ENCODE results near the gene RERE.
A peak's percentile ranks its signal among the peaks of the same experiment; 100 is the strongest.

RERE gene

GRCh38 chr1:8780405-8780804 lies 37.0 kb downstream of the RERE start:
- H3K4me3 ChIP-seq (ENCODE audit: low read length in 2 of 2), result no peak overlapping the region
- no peaks in the 10 kb centered on the region for H3K36me3 ChIP-seq (ENCODE audit: control insufficient read depth in 2 of 2, insufficient read depth in 2 of 2, low read length in 2 of 2)
- H3K4me1 ChIP-seq (ENCODE audit: control insufficient read depth, insufficient read depth, low read length), result no peaks in the 10 kb centered on the region
- H3K27me3 ChIP-seq (ENCODE audit: control insufficient read depth in 1 of 2, insufficient read depth in 2 of 2, low read length in 2 of 2), result no peaks in the 10 kb centered on the region
- no peak overlapping the region for H3K27ac ChIP-seq (ENCODE audit: low read length)
- H3K9ac ChIP-seq (ENCODE audit: low read length in 2 of 2), result no peak overlapping the region
- no peaks in the 10 kb centered on the region for H3K9me3 ChIP-seq (ENCODE audit: control insufficient read depth in 2 of 2, low read length in 2 of 2)

- H3K9ac ChIP-seq (ENCODE audit: low read length in 2 of 2), result no peak overlapping the region
- H3K4me1 ChIP-seq (ENCODE audit: control insufficient read depth, insufficient read depth, low read length), result no peaks in the 10 kb centered on the region
- no peaks in the 10 kb centered on the region for H3K27me3 ChIP-seq (ENCODE audit: control insufficient read depth in 1 of 2, insufficient read depth in 2 of 2, low read length in 2 of 2)
- no peak overlapping the region for H3K27ac ChIP-seq (ENCODE audit: low read length)
- H3K9me3 ChIP-seq (ENCODE audit: control insufficient read depth in 2 of 2, low read length in 2 of 2), result no peaks in the 10 kb centered on the region
- H3K36me3 ChIP-seq (ENCODE audit: control insufficient read depth in 2 of 2, insufficient read depth in 2 of 2, low read length in 2 of 2), result no peaks in the 10 kb centered on the region
- no peak overlapping the region for H3K4me3 ChIP-seq (ENCODE audit: low read length in 2 of 2)
Observed at GRCh38 chr1:8777867-8778266, 39.6 kb downstream of the RERE start.

- Histone ChIP-seq H3K9ac (ENCODE audit: low read length in 2 of 2) (no peak overlapping the region), H3K27ac (ENCODE audit: low read length) (no peak overlapping the region), H3K9me3 (ENCODE audit: control insufficient read depth in 2 of 2, low read length in 2 of 2) (no peaks in the 10 kb centered on the region), H3K36me3 (ENCODE audit: control insufficient read depth in 2 of 2, insufficient read depth in 2 of 2, low read length in 2 of 2) (no peaks in the 10 kb centered on the region), H3K4me1 (ENCODE audit: control insufficient read depth, insufficient read depth, low read length) (no peaks in the 10 kb centered on the region), H3K4me3 (ENCODE audit: low read length in 2 of 2) (no peak overlapping the region), H3K27me3 (ENCODE audit: control insufficient read depth in 1 of 2, insufficient read depth in 2 of 2, low read length in 2 of 2) (no peaks in the 10 kb centered on the region)
Observed at GRCh38 chr1:8776104-8776503, 41.3 kb downstream of the RERE start.

- Histone ChIP-seq H3K9ac (ENCODE audit: low read length in 2 of 2) (no peak overlapping the region), H3K4me1 (ENCODE audit: control insufficient read depth, insufficient read depth, low read length) (peaks cover 7% of the 10 kb centered on the region), H3K4me3 (ENCODE audit: low read length in 2 of 2) (no peak overlapping the region), H3K9me3 (ENCODE audit: control insufficient read depth in 2 of 2, low read length in 2 of 2) (no peaks in the 10 kb centered on the region), H3K36me3 (ENCODE audit: control insufficient read depth in 2 of 2, insufficient read depth in 2 of 2, low read length in 2 of 2) (no peaks in the 10 kb centered on the region), H3K27me3 (ENCODE audit: control insufficient read depth in 1 of 2, insufficient read depth in 2 of 2, low read length in 2 of 2) (no peaks in the 10 kb centered on the region), H3K27ac (ENCODE audit: low read length) (no peak overlapping the region)
Observed at GRCh38 chr1:8767006-8767405, 50.4 kb downstream of the RERE start.

- H3K9ac ChIP-seq (ENCODE audit: low read length in 2 of 2), result no peak overlapping the region
- H3K27me3 ChIP-seq (ENCODE audit: control insufficient read depth in 1 of 2, insufficient read depth in 2 of 2, low read length in 2 of 2), result no peaks in the 10 kb centered on the region
- no peak overlapping the region for H3K27ac ChIP-seq (ENCODE audit: low read length)
- peaks cover 7% of the 10 kb centered on the region for H3K4me1 ChIP-seq (ENCODE audit: control insufficient read depth, insufficient read depth, low read length)
- H3K36me3 ChIP-seq (ENCODE audit: control insufficient read depth in 2 of 2, insufficient read depth in 2 of 2, low read length in 2 of 2), result no peaks in the 10 kb centered on the region
- no peaks in the 10 kb centered on the region for H3K9me3 ChIP-seq (ENCODE audit: control insufficient read depth in 2 of 2, low read length in 2 of 2)
- no peak overlapping the region for H3K4me3 ChIP-seq (ENCODE audit: low read length in 2 of 2)
Observed at GRCh38 chr1:8765198-8765597, 52.2 kb downstream of the RERE start.

- H3K27ac ChIP-seq (ENCODE audit: low read length), result no peak overlapping the region
- H3K9ac ChIP-seq (ENCODE audit: low read length in 2 of 2), result no peak overlapping the region
- H3K4me1 ChIP-seq (ENCODE audit: control insufficient read depth, insufficient read depth, low read length), result peaks cover 7% of the 10 kb centered on the region
- no peaks in the 10 kb centered on the region for H3K27me3 ChIP-seq (ENCODE audit: control insufficient read depth in 1 of 2, insufficient read depth in 2 of 2, low read length in 2 of 2)
- no peaks in the 10 kb centered on the region for H3K9me3 ChIP-seq (ENCODE audit: control insufficient read depth in 2 of 2, low read length in 2 of 2)
- H3K36me3 ChIP-seq (ENCODE audit: control insufficient read depth in 2 of 2, insufficient read depth in 2 of 2, low read length in 2 of 2), result no peaks in the 10 kb centered on the region
- H3K4me3 ChIP-seq (ENCODE audit: low read length in 2 of 2), result no peak overlapping the region
Observed at GRCh38 chr1:8764293-8764937, 53.0 kb downstream of the RERE start.

- peaks cover 7% of the 10 kb centered on the region for H3K4me1 ChIP-seq (ENCODE audit: control insufficient read depth, insufficient read depth, low read length)
- no peak overlapping the region for H3K27ac ChIP-seq (ENCODE audit: low read length)
- H3K9me3 ChIP-seq (ENCODE audit: control insufficient read depth in 2 of 2, low read length in 2 of 2), result no peaks in the 10 kb centered on the region
- no peaks in the 10 kb centered on the region for H3K36me3 ChIP-seq (ENCODE audit: control insufficient read depth in 2 of 2, insufficient read depth in 2 of 2, low read length in 2 of 2)
- no peak overlapping the region for H3K9ac ChIP-seq (ENCODE audit: low read length in 2 of 2)
- no peaks in the 10 kb centered on the region for H3K27me3 ChIP-seq (ENCODE audit: control insufficient read depth in 1 of 2, insufficient read depth in 2 of 2, low read length in 2 of 2)
- no peak overlapping the region for H3K4me3 ChIP-seq (ENCODE audit: low read length in 2 of 2)
Observed at GRCh38 chr1:8763888-8764287, 53.6 kb downstream of the RERE start.

GRCh38 chr1:8754993-8755392 lies 62.4 kb downstream of the RERE start:
- H3K9ac ChIP-seq (ENCODE audit: low read length in 2 of 2), result peak overlapping the region in 1 of 2 donors; percentile 14
- H3K9me3 ChIP-seq (ENCODE audit: control insufficient read depth in 2 of 2, low read length in 2 of 2), result no peaks in the 10 kb centered on the region

GRCh38 chr1:8754247-8754650 lies 63.2 kb downstream of the RERE start:
- H3K9me3 ChIP-seq (ENCODE audit: control insufficient read depth in 2 of 2, low read length in 2 of 2), result no peaks in the 10 kb centered on the region
- no peaks in the 10 kb centered on the region for H3K27me3 ChIP-seq (ENCODE audit: control insufficient read depth in 1 of 2, insufficient read depth in 2 of 2, low read length in 2 of 2)
- H3K9ac ChIP-seq (ENCODE audit: low read length in 2 of 2), result no peak overlapping the region
- no peak overlapping the region for H3K4me3 ChIP-seq (ENCODE audit: low read length in 2 of 2)
- H3K27ac ChIP-seq (ENCODE audit: low read length), result no peak overlapping the region
- no peaks in the 10 kb centered on the region for H3K4me1 ChIP-seq (ENCODE audit: control insufficient read depth, insufficient read depth, low read length)
- H3K36me3 ChIP-seq (ENCODE audit: control insufficient read depth in 2 of 2, insufficient read depth in 2 of 2, low read length in 2 of 2), result no peaks in the 10 kb centered on the region

More at GRCh38 chr1:8754993-8755392, 62.4 kb downstream of the RERE start:
- no peak overlapping the region for H3K27ac ChIP-seq (ENCODE audit: low read length)
- no peaks in the 10 kb centered on the region for H3K36me3 ChIP-seq (ENCODE audit: control insufficient read depth in 2 of 2, insufficient read depth in 2 of 2, low read length in 2 of 2)
- H3K27me3 ChIP-seq (ENCODE audit: control insufficient read depth in 1 of 2, insufficient read depth in 2 of 2, low read length in 2 of 2), result no peaks in the 10 kb centered on the region
- peak overlapping the region in 1 of 2 donors; percentile 14 for H3K4me3 ChIP-seq (ENCODE audit: low read length in 2 of 2)
- H3K4me1 ChIP-seq (ENCODE audit: control insufficient read depth, insufficient read depth, low read length), result no peaks in the 10 kb centered on the region

- H3K27me3 ChIP-seq (ENCODE audit: control insufficient read depth in 1 of 2, insufficient read depth in 2 of 2, low read length in 2 of 2), result no peaks in the 10 kb centered on the region
- no peaks in the 10 kb centered on the region for H3K4me1 ChIP-seq (ENCODE audit: control insufficient read depth, insufficient read depth, low read length)
- H3K9me3 ChIP-seq (ENCODE audit: control insufficient read depth in 2 of 2, low read length in 2 of 2), result no peaks in the 10 kb centered on the region
- H3K27ac ChIP-seq (ENCODE audit: low read length), result no peak overlapping the region
- no peak overlapping the region for H3K4me3 ChIP-seq (ENCODE audit: low read length in 2 of 2)
- no peak overlapping the region for H3K9ac ChIP-seq (ENCODE audit: low read length in 2 of 2)
- no peaks in the 10 kb centered on the region for H3K36me3 ChIP-seq (ENCODE audit: control insufficient read depth in 2 of 2, insufficient read depth in 2 of 2, low read length in 2 of 2)
Observed at GRCh38 chr1:8753736-8754135, 63.7 kb downstream of the RERE start.

- H3K36me3 ChIP-seq (ENCODE audit: control insufficient read depth in 2 of 2, insufficient read depth in 2 of 2, low read length in 2 of 2), result no peaks in the 10 kb centered on the region
- H3K27ac ChIP-seq (ENCODE audit: low read length), result no peak overlapping the region
- no peaks in the 10 kb centered on the region for H3K4me1 ChIP-seq (ENCODE audit: control insufficient read depth, insufficient read depth, low read length)
- no peak overlapping the region for H3K4me3 ChIP-seq (ENCODE audit: low read length in 2 of 2)
- no peaks in the 10 kb centered on the region for H3K9me3 ChIP-seq (ENCODE audit: control insufficient read depth in 2 of 2, low read length in 2 of 2)
- no peak overlapping the region for H3K9ac ChIP-seq (ENCODE audit: low read length in 2 of 2)
- H3K27me3 ChIP-seq (ENCODE audit: control insufficient read depth in 1 of 2, insufficient read depth in 2 of 2, low read length in 2 of 2), result no peaks in the 10 kb centered on the region
Observed at GRCh38 chr1:8752921-8753713, 64.3 kb downstream of the RERE start.

Measured in stomach smooth muscle (tissue), 2 donors.